Right renal pelvis (tissue), 4 donors: ENCODE measurements around the gene TFE3. TPM values are rescaled to one million over a fixed set of nuclear protein-coding genes. Genes with fewer than 3 reads are reported as not detected.

Source experiments
- DNase-seq, 4 donors: peaks; one replicate each; pipeline ENCODE4 v3.0.0-alpha.2; 2013; ENCODE audit warnings: low read depth in 4 of 4, low spot score in 3 of 4, missing footprints in 1 of 4
- polyA plus RNA-seq, 4 donors: library from polyadenylated mRNA; unstranded; fragments of 120-200 nt; gene quantifications; one replicate each; pipeline ENCODE4 v1.2.1, GENCODE V29; 2013; ENCODE audit not compliant: insufficient read length in 4 of 4

TFE3 gene
- 10 to 100 TPM; 28.7 to 32.8 (median 30.6) TPM for polyA plus RNA-seq

GRCh38 chrX:49043220-49043986 is at the start of gene TFE3:
TFE3 (minus strand) TSS chrX:49043357; CDS start chrX:49043226, 131 bp downstream.
- DNase-seq, result peak; percentile 88 to 95 (median 93)

- DNase-seq, result no peak
These were observed 46.4 kb upstream of the TFE3 start for GRCh38 chrX:49089553-49089952.

- DNase-seq, result no peak
These were observed 39.2 kb upstream of the TFE3 start for GRCh38 chrX:49082271-49082871.

DNA sequence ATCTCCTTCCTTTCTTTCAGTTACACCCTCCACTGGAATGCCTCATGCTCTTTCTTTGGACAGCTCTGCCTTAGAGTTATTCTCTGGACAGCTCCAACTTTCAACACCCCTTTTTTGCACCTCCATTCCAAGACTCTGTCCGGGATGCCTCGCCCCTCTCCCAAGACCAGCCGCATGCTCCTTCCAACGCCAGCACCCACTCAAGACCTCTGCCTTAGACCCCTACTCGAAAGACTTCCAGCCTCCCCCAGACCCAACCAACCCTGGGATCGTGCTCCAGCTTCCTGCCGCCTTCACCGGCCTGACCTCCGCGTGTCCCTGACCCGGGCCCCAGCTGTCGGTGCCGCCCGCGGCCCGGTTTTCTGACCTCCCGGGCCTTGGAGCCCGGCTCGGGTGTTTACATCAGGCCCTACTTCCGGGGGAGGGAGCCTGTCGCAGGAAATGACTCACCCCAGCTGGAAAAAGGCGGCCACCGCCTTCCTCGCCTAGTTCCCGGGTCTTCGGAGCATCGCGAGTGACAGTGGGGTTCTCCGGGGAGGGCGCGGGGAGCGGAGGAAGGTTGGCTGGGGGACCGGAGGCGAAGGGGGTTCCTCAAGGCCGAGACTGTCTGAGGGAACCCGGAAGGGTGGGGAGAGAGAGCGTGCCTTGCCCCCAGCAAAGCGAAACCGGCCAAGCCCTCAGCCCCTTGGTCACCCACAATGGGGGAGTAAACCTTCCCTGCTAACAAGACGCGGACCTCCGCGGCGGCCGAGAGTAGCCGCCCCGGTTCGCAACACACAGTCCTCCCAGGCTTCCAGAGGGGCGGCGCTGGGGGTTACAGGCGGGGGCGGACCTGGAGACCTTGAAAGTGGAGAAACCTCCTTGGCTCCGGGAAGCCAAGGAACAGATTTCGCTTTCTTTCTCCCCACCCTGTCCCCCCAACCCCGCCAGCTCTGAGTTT is 36.6 kb upstream of the TFE3 start, which contains the start of gene WDR45:
Gene WDR45, minus strand, starts transcription at position 399 of the 940 bp plus-strand sequence. CDS start 1,792 bp downstream, outside the sequence.
- no peak for DNase-seq

DNA sequence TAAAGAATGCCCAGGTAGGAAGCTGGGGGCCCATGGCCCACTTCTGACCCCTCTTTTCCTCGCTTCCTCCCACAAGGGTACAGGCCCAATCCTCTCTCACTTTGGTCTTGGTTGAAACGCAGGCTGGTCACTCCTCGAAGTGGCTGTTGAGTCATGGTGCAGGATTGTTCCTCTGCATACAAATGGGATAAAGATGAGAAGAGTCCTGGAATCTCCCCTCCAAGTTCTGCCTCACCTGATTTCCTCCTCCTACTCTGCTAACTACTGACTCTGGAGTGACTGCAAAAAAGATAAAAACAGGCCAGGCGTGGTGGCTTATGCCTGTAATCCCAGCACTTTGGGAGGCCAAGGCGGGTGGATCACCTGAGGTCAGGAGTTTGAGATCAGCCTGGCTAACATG is 34.8 kb upstream of the TFE3 start:
- no peak for DNase-seq

DNA sequence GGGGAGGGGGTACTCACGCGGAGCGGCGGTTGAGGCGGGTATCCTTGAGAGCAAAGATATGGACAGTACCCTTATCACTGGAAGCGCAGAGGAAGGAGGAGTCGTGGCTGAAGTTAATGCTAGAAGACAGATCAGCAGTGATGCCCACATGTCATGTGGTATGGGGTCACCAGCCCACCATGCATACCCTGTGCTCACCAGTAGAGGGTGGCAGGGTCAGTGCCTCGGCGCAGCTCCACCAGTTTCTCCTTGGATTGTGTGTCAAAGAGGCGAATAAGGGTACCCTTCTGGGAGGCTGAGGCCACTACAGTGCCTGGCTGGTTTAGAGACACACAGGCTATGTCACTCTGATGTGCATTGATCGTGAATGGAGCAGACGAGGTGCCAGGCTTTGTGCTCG is 32.2 kb upstream of the TFE3 start:
- DNase-seq, result no peak

DNA sequence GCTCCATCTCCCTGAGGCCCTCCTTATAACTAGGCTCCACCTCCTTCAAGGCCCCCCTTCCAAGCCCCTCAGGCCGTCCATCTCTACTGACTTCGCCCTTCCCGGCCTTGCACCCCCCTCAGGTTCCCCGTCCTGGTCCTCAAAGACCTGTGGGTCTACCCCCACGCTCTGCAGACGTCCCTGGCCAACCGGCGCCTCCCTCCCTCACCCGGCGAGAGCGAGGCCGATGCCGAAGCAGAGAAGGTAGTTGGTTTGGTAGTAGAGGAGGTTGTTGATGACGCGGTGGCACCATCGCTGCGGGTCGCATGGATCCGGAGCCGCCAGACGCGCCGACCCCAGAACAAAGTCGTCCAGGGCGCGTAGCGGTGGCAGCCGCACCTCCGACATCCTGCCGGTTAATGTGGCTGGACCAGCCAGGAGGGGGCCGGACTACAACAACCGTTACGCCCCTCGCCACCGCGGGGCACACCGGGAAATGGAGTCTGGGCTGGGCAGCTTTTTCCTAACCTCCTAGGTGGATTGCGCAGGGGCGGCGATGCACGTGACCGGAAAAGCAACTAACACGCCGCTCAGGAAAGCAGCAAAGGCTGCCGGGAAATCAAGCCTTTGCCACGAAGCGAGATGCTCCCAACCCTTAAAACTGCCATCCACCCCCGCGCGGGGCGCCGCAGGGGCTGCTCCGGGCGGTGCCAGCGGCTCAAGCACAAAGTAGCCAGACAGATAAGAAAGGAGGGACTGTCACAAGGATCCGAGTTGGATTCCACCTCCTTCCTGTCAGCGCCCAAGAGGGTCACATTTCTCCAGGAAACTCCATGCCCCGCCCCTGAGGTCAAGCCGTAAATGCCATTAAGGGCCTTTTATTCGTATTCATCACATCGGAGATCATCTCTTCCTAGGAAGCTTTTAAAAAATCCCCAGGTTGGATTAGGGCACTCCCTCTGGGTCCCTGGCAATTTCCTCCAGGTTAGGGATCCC is 30.7 kb upstream of the TFE3 start, which contains the start of gene PRAF2:
Gene PRAF2, minus strand, starts transcription at position 402 of the 975 bp plus-strand sequence. Its CDS starts 15 bp downstream, at position 387.
- peak in 3 of 4 donors; percentile 67 to 86 (median 72) for DNase-seq

DNA sequence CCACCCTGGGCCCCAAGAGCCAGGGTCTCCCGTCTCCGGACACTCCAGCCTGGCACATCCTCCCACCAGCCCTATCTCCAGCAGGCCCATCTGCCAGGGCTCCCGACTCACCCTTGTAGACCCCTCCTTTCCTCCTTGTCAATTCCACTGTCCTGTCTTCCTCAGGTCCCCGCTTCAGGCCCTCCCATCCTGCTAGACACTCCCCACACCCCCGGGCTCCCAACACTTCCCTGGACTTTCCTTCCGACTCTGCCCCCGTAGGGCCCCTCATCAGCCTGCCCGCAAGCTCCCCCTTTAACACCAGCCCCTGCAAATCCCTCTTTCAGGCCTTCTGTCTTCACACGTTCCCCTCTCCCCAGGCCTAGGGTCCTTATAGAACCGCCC is 29.5 kb upstream of the TFE3 start:
- DNase-seq, result no peak

DNA sequence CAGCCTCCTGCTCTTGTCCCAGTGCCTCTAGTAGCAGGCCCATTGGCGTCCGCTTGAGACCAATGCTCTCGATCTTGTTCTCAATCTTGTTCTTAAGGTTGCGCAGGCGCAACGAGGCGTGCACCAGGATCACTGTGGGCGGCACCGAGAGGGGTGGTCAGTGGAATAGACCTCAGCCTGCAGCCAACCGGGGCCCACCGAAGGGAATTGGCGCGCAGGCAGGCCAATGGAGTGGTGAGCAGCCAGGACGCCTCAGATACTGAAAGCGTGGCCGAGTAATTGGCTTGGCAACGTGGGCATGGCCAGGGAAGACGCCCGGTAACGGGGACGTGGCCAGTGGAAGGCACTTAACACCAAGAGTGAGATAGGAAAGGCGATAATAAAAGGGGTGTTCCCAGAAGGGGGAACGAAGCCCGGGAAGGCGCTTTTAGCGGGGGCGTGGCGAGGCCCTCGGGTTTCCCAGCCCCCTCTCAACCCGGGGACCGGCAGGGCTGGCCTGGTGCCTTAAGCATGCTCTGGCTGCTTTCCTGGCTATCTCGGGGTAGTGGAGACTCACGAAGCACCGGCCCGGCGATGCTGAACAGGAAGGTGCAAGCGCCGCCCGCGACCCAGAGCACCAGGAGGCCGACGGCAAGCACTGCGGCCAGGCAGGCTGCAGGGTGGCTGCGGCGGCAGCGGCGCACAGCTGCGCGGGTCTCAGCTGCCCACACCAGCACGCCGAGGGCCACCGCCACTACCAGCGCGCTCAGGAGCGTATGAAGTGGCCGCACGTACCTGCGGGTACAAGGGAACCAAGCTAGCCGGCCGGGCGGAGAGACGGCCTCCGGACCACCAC is 28.9 kb upstream of the TFE3 start:
- DNase-seq, result peak in 1 of 4 donors; percentile 39

DNA sequence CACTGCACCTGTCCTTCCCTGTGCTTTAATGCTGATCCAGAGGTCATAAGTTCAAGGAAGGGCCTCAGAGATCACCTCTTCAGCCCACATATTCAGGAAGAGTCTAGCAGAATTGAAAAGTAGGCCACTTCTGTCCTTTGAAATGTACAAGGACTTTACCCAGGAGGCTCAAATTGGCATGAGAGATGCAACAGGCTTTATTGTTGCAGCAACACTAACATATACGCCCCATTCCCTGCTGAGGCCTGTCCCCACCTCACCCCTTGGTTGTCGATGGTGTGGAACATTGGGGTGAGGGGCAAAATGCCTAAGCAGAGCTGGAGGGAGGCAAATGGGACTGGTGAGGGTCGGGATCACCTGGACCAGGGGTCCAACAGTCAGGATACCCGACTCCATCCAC is 27.8 kb upstream of the TFE3 start:
- DNase-seq, result no peak

DNA sequence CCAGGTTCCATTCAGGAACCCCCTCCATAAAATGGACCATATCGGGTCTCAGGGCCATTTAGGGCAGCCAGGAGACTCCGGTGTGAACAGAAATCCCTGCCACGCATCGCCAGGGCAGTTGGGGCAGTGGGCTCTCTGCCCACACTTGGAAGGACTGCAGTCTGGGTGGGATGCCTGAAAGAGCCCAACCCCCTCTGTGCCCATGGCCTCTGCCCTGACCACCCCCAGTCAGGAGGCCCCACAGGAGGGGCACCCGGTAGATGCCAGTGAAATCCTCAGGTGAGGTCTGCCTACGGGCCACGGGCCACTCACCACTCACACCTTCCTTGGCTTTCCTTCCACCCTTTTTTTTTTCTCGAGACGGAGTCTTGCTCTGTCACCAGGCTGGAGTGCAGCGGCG is 25.9 kb upstream of the TFE3 start:
- no peak for DNase-seq

DNA sequence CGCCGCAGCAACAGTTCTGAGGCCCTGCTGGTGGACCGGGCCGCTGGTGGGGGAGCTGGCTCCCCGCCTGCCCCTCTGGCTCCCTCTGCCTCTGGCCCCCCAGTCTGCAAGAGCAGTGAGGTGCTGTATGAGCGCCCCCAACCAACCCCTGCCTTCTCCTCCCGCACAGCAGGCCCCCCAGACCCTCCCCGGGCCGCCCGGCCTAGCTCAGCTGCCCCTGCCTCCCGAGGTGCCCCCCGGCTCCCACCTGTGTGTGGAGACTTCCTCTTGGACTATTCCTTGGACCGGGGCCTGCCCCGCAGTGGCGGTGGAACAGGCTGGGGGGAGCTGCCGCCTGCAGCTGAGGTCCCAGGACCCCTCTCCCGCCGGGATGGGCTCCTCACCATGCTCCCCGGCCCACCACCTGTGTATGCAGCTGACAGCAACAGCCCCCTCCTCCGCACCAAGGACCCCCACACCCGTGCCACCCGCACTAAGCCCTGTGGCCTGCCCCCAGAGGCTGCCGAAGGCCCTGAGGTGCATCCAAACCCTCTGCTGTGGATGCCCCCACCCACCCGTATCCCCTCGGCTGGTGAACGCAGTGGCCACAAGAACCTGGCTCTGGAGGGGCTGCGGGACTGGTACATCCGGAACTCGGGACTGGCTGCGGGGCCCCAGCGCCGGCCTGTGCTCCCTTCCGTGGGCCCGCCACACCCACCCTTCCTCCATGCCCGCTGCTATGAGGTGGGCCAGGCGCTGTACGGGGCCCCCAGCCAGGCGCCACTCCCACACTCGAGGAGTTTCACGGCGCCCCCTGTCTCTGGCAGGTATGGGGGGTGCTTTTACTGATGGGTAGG is 24.3 kb upstream of the TFE3 start:
- DNase-seq, result no peak

GRCh38 chrX:49066690-49067089 is 23.5 kb upstream of the TFE3 start:
- DNase-seq, result no peak

DNA sequence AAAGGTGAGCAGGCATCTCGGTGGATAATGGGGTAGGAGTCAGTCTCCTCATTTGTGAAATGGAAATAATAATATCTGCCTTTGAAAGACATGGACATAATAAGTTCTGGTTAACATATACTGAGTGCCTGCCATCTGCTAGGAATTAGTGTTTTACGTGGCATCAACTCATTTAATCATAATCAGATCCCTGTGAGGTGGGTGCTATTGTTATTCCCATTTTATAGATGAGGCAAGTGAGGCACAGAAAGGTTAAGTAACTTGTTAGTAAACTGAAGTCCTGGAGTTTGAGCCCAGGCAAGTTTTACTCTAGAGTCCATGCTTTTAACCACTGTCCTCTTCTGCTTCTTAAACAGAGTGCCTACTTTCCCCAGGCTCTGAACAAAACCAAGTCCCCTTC is 23.1 kb upstream of the TFE3 start:
- no peak for DNase-seq

- no peak for DNase-seq
These were observed 21.6 kb upstream of the TFE3 start for GRCh38 chrX:49064735-49065134.

DNA sequence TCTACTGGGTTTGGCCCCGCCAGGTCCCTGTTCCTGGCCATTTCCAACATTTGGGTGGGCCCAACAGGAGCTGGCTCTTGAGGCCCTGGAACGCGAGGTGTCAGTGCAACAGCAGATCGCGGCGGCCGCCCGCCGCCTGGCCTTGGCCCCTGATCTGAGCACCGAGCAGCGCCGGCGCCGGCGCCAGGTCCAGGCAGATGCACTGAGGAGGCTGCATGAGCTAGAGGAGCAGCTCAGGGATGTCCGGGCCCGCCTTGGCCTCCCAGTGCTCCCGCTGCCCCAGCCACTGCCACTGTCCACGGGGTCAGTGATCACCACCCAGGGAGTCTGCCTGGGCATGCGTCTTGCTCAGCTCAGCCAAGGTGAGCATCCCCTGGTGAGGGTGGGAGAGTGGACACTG is 21.1 kb upstream of the TFE3 start:
- no peak for DNase-seq

DNA sequence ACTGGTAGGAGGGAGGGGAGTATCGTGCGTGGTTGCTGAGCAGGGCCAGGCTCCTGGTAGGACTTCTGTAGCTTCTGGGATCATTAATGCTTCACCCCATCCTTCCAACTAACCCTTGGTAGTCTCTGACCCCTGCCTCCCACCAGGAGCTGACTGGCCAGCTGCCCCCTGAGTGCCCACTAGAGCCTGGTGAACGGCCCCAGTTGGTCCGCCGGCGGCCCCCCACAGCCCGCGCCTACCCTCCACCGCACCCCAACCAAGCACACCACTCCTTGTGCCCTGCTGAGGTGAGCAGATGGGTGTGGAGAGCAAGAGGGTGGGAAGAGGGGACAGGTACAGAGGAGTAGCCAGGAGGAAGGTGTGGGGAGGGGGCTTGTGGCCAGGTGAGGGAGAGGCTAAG is 20.6 kb upstream of the TFE3 start:
- DNase-seq, result no peak

- no peak for DNase-seq
These were observed 18.8 kb upstream of the TFE3 start for GRCh38 chrX:49061916-49062315.
